Eye (tissue), 1 donor: ENCODE results near the gene HGS.

Experiments used
- DNase-seq: peaks from one replicate; pipeline ENCODE4 v3.0.0-alpha.2; 2015

Gene HGS, protein sequence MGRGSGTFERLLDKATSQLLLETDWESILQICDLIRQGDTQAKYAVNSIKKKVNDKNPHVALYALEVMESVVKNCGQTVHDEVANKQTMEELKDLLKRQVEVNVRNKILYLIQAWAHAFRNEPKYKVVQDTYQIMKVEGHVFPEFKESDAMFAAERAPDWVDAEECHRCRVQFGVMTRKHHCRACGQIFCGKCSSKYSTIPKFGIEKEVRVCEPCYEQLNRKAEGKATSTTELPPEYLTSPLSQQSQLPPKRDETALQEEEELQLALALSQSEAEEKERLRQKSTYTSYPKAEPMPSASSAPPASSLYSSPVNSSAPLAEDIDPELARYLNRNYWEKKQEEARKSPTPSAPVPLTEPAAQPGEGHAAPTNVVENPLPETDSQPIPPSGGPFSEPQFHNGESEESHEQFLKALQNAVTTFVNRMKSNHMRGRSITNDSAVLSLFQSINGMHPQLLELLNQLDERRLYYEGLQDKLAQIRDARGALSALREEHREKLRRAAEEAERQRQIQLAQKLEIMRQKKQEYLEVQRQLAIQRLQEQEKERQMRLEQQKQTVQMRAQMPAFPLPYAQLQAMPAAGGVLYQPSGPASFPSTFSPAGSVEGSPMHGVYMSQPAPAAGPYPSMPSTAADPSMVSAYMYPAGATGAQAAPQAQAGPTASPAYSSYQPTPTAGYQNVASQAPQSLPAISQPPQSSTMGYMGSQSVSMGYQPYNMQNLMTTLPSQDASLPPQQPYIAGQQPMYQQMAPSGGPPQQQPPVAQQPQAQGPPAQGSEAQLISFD

DNA sequence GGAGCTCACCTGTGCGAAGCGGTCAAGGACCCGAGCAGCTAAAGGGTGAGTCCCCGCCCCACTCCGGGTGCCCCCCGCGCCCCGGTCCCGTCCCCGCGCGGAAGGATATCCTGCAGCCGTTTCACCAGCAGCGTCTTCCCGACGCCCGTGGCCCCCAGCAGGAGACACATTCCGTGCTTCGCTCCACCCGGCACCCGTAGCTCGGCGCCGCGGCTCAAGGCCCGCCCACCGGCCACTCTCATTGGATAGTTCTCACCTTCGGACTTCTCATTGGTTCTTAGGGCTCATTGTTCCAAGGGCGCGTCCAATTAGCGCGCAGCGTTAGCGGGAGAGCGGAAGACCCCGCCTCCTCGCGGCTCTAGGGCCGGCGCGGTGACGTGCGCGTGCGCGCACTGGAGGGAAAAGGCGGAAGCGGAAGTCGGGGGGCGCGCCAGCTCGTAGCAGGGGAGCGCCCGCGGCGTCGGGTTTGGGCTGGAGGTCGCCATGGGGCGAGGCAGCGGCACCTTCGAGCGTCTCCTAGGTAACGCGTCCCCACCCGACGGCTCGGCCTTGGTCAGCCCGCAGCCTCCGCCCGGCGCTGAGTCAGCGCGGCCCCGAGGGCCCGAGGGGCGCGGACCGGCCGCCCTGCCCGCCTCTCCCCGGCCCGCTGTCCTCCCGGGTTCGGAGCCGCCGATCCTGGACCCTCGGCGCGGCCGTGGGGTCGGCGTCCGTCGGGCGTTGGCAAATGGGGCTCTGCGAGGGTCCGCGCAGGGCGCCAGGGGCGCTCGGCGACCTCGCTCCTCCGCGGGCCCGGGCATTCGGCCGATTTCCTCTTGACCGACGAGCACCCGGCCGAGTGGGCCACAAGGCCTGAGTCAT lies at the start of gene HGS, which contains the start of gene ARL16:
Gene HGS, plus strand, starts transcription at position 428 of the 858 bp plus-strand sequence. Its CDS starts 56 bp downstream, at position 484.
Gene ARL16, minus strand, starts transcription at position 214 of the 858 bp plus-strand sequence. Its CDS starts 44 bp downstream, at position 170.
- peak; percentile 100 for DNase-seq

DNA sequence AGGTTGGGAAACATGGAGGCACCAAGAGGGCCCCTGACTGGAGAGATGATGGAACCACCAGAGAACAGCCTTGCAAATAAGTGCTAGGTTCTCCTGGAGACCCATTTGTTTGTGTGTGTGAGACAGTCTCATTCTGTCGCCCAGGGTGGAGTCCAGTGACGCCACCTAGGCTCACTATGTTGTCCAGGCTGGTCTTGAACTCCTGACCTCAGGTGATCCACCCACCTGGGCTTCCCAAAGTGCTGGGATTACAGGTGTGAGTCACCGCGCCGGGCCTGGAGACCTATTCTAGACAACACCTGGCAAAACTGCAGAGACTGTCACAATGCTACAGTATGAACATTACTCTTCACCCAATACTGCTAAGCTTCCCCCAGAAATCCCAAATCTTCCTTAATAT lies 48.4 kb upstream of the HGS start:
- DNase-seq: no peak

- DNase-seq: no peak
These were observed 47.8 kb upstream of the HGS start for GRCh38 chr17:81635973-81636504.

GRCh38 chr17:81636505-81637288 lies 47.1 kb upstream of the HGS start, which contains the start of the genes NPLOC4 and TSPAN10:
Gene NPLOC4, minus strand, starts transcription at chr17:81637112. Its CDS starts 182 bp downstream, at chr17:81636930.
Gene TSPAN10, plus strand, starts transcription at chr17:81637196. Its CDS starts 5,217 bp downstream, at chr17:81642413.
- peak; percentile 95 for DNase-seq

DNA sequence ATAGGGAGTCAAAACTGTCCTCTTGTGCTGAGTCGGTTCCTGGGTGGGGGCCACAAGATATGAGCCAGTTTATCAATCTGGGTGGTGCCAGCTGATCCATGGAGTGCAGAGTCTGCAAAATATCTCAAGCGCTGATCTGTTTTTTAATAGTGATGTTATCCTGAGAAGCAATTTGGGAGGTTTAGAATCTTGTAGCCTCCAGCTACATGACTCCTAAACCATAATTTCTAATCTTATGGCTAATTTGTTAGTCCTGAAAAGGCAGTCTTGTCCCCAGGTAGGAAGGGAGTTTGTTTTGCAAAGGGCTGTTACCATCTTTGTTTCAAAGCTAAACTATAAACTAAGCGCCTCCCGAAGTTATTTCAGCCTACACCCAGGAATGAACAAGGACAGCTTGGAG lies 45.1 kb upstream of the HGS start:
- DNase-seq: no peak

DNA sequence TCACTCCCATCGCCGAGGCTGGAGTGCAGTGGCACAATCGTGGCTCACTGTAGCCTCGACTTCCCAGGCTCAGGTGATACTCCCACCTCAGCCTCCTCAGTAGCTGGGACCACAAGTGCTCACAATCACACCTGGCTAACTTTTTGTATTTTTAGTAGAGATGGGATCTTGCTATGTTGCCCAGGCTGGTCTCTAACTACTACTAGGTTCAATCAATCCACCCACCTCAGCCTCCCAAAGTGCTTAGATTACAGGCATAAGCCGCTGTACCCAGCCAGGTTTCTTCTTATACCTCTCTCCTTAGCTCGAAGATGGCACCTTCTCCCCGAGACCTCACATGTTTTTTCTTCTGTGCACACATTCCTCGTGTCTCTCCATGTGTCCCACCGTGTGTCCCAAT lies 43.8 kb upstream of the HGS start:
- DNase-seq: no peak

GRCh38 chr17:81641825-81642489 lies 41.9 kb upstream of the HGS start:
- peak; percentile 20 for DNase-seq

GRCh38 chr17:81644496-81644895 lies 39.3 kb upstream of the HGS start:
- DNase-seq: no peak

DNA sequence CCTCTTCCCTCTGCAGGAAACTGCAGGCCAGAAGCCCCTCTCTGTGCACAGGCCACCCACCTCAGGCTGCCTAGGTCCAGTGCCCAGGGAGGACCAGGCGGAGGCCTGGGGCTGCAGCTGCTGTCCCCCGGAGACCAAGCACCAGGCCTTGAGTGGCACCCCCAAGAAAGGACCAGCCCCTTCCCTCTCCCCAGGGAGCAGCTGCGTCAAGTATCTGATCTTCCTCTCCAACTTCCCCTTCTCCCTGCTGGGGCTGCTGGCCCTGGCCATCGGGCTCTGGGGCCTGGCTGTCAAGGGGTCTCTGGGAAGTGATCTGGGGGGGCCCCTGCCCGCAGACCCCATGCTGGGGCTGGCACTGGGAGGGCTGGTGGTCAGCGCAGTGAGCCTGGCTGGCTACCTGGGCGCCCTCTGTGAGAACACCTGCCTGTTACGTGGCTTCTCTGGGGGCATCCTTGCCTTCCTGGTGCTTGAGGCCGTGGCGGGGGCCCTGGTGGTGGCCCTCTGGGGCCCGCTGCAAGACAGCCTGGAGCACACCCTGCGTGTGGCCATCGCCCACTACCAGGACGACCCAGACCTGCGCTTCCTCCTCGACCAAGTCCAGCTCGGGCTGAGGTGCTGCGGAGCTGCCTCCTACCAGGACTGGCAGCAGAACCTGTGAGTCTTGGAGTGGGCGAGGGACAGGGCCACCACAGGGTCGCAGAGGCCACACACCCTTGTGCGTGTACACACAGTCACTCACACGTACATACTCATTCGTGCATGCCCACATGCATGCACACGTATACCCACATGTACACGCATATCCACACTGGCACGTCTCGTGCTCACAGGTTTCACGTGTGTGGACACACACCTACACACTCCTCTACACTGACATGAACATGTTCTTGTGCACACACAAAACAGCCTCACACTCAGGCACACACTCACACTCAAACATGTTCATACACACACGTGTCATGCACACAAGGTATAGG lies 38.5 kb upstream of the HGS start:
- no peak for DNase-seq

- DNase-seq: no peak
These were observed 36.8 kb upstream of the HGS start for GRCh38 chr17:81646869-81647600.

GRCh38 chr17:81647640-81648012 lies 36.2 kb upstream of the HGS start:
- DNase-seq: no peak

GRCh38 chr17:81648013-81648706 lies 35.7 kb upstream of the HGS start:
- no peak for DNase-seq

DNA sequence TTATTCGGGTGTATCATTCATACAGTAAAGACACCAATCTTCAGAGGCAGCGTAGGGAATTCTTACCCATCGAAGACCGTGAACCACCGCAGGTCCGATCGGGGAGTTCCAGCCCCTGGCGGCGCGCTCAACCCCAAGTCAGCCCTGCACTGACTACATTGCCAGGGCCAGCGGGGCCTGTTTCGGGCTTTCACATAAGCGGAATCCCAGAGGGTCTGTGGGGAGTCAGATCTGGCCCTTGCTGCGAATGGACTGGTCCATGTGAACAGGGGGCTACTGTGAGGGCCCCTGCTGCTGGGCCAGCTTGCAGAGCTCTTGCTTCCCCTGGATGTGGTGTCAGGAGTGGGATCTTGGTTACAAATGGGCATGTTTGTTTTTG lies 35.1 kb upstream of the HGS start:
- no peak for DNase-seq

- DNase-seq: no peak
These were observed 32.9 kb upstream of the HGS start for GRCh38 chr17:81650951-81651350.

- peak; percentile 30 for DNase-seq
These were observed 32.1 kb upstream of the HGS start for GRCh38 chr17:81651692-81652091.

- peak; percentile 49 for DNase-seq
These were observed 30.7 kb upstream of the HGS start for GRCh38 chr17:81652906-81653771.

- DNase-seq: no peak
These were observed 28.3 kb upstream of the HGS start for GRCh38 chr17:81655378-81656117.
